HG03039 (cell line): ENCODE data around the gene IER3.

Experiments used
- ATAC-seq: cut with Tn5 transposase; IDR thresholded peaks from one replicate; pipeline ENCODE4 v1.9.1; 2021; ENCODE audit warnings: mild to moderate bottlenecking, moderate library complexity; ENCODE audit not compliant: unreplicated experiment

The IER3 gene

DNA sequence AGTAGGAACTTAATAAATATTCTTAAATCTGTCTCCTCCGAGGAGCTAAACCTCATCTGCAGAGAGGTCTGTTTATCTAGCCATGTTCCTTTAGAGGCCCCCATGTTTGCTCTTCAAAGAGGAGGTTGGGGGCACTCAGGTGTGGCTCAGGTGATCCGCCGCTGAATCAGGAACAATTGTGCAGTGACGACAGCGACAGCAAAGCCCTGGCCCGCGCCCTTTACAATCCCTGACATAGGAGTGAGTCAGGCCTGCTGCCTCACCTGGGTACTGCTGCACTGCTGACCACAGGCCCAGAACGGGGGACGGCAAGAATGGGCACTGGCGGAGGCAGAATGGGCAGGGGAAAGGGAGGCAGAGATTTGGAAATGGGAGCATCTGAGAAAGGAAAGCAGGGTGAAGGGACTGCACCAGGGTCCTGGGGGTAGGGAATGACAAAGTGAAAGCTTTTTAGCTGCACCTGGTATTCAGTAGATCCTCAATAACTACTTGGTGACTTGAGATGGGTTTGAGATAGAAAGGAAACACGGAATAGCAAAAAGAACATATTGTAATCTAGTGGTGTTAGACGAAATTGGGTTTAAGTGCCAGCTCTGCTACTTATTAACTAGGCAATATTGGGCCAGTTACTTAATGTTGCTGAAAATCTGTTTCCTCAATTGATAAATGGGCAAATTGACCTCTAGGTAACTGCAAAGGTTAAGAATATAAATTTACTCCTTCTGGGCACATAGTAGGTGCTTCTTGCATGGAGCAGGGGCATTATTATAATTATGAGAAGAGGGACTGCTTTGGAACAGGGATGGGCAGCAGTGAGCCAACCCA lies 5.4 kb upstream of the IER3 start:
- ATAC-seq: no peak

DNA sequence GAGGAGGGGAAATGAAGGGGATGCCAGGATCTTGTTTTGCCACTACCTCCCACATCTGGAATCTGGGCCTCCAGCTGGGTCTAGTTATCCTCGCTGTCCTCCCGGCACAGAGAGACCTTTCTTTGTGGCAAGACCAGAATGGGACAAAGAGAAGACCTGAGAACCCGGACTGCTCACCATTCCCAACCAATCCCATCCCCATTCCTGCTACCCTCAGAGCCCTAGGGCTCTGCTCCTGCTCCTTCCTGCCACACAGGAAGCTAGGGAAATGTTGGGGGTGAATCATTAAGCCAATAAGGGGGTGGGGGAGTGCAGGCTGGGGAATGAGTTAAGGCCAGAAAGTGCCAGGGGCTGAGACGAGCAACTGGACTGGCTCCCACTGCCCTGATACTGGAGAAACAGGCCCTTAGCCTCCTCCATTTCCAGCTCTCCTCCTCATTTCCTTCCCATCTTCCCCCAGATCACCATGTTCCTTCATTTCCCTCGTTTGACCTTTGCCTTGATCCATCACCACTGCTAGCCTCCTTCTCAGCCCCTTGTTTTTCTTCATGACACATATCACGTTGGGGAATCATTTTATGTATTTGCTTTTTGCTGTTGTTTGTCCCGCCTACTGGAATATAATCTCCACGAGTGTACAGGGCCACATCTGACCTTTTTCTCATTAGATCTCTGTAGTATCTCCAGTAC lies 4.6 kb upstream of the IER3 start:
- ATAC-seq: no peak

DNA sequence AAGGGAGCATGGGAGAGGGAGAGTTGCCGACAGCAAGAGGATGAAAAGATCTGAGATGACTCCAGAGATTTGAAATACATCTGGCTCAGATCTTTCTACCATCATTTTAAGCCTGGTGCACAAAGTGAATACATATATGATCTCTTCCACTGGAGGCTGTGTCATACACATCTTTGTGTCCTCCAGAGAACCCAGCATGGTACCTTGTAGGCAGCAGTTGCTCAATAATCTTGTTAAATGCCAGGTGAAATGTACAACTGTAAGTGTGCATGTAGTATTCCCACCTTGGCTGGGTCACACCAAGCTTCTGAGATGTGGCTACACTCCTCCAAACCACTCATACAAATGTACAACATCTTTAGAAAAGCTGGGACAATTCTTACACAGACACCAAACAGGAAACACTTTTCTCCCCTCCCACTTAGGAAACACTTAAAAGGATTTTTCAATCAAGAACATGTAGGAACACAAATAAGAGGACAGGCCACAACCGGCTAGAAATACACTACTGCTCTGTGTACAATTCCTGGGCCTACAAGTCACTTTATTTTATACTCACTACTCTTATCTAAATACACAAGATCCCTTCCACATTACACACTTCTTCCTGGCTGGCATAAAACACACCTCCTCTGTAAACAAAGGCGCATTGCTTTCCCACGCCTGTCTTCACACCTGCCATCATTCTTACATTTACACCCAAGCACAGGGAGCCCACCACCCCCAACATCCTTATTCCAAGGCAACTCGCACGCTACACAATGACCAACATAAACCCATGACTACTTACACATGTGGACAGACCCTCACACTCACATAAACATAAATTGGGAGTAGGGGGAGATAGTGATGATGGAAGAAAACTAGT lies 3.8 kb upstream of the IER3 start:
- ATAC-seq: no peak

DNA sequence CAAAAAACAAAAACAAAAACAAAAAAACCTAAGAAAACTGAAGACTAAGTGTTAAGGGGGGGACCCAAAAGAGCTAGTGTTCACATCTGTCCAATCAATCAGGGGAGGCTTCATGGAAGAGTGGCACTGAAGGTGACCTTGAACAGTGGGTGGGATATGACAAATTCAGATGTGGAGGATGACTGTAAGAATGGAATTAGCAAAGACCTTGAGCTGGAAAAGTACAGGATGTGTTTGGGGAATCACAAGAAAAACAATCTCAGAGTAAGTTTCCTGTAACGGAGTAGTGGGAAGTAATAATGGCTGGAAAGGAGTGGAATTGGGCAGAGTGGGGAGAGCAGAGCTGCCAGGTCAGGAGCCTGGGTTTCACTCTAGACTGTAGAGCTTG lies 2.9 kb upstream of the IER3 start:
- ATAC-seq: no peak

DNA sequence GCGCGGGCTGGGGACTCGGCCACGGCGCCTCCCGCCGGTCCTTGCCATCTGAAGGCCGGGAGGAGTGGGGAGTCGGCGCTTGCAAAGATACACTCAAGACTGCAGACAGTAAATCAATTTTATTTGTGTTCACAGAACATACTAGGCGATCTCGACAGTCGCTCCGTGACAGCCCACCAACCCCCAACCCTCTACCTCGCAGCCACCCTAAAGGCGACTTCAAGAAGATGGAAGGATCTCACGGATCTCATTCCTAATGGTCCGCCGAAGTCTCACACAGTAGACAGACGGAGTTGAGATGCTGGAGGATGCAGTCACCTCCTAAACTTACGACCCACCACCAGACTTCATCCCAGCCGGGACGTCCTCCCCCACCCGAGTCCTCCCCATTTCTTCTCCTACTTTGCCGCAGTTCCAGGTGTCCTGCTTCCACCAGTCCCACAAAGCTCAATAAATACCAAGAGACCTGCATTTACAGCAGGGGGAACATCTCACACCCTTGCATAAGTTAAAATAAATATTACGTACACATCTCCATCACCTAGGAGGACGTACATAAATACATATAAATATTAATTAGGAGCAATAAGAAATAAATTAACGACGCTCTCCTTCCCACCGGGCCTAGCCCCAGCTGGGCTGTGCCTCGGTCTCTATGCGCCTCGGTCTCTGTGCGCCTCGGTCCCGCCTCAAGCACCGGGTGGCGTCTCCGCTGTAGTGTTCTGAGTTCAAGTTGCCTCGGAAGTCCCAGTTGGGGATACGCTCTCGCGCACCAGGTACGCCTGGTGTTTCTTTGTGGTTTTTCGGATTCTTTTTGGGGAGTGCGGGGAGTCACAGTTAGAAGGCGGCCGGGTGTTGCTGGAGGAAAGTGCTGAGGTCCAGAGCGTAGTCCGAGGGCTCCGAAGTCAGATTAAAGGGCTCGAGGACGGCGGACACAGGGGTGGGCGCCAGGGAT lies 971 bp downstream of the IER3 start:
- ATAC-seq: no peak

DNA sequence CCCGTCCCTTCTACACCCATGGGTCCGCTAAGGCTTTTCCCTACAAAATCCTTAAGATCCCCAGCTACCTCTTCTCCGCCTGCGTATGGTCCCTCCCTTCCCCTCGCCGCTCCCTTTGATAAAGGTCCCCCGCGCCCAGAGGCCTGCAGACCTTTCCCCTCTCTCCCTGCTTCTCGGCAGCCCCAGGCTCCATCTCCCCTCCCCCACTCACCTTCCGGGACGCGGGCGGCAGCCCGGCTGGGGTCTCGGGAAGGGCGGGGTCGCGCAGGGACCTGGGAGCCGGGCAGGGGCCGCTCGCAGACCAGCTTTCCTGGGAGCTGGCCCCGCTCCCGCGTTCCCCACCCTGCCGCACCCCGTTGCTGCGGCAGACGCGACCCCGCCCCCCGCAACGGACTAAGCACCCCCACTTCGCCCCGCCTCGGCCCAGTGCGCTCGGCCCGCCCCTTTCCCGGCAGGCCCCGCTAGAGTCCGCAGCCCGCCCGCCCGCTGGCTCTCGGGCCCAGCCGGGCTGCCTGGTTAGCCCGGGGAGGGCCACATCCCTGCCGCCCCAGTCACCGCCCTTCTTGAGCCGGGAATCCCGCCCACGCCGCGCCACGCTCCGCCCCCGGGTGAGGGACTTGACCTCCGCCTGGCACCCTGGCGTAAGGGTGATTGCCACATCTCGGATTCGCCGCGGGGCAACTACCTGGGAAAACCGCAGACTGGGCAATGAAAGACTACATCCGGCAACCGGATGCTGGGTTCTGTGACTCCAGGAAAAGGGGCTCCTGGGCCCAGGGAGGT lies 1.8 kb downstream of the IER3 start, which contains the start of gene FLOT1:
FLOT1 (minus strand) TSS at position 372 of the 783 bp plus-strand sequence. CDS start 498 bp downstream, outside the sequence.
- ATAC-seq: peak; percentile 70

DNA sequence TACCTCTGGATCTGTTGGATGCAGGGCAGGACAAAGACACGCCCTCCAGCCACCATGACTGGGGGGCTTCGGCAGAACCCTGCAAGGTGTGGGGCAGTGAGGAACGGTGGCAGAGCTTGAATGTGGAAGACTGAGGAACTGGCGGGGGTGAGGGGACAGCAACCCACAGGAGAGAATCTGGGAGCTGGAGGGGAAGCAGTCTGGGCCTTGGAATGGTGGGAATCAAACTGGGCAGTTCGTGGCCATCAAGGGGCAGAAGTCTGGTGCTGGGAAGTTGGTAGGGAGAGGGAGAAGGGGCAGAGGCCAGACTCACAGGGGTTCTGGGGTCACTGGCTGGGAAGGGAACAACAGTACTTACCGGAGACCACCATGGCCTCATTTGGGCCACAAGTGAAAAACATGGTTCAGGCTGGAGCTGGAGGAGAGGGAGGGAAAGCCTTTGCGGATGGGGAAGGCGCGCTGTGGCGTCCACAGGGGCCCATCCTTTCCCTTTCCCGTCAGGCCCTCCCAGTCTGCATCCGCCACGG lies 2.5 kb downstream of the IER3 start:
- ATAC-seq: no peak

DNA sequence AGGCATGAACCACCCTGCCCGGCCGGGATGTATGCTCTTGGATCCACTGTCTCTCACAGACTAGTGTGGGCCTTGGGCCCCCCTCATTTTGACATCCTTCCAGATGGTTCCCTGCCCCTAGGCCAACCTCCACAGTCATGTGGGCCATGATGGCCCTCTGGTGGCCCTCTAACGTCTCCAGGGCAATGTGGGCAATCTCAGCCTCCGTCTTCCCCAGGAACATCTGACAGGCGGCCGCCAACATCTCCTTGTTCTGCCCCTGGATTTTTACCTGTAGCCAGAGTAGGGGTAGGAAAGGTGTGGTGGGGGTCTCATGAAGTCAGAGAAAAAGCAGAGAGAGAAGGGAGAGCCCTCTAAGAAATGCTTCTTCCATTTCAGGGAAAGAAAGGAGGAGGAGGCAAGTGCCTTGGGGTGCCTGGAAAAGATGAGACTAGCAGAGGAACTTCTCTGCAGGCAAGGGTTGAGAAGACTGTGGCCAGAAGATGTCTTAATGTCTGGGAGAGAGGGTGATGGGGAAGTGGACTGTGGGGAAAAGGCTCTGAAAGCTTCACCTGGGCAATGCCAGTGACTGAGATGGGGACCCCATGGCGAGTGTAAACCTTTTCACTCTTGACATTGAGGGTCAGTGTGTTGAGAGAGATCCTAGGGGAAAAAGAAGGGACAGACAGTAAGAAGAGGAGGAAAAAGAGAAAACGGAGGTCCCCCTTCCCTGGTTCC lies 3.1 kb downstream of the IER3 start:
- ATAC-seq: no peak

DNA sequence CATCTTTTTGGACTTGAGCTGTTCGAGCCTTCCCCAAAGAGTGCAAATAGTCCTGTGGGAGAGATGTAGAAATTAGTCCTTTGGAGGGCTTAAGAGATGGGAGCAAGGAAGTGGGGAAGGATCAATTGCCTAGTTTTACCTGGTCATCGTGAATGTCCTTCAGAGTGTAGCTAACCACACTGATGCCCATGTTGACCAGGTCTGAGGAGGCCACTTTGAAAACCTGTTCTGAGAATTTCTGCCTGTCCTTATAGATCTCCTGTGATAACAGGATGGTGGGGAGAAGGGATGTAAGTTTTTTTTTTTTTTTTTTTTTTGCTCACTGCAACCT lies 3.8 kb downstream of the IER3 start:
- no peak for ATAC-seq

DNA sequence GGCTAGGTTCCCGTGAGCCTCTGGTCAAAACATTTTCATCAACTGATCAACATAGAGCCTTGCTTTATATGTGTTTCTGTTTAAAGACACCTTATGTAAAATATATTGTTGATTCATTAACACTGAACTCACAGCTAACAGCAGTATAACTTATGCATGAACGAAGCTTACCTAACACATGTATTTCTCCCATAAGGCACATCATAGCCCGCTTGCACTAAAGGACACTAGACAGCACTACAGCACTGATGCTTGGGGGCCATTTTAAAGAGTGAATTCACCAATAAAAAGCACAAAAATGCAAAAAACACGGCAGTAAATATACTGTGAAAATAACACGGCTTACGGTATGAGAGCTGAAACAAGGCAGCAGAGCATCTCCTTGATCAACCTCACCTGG lies 5.8 kb downstream of the IER3 start:
- ATAC-seq: no peak

DNA sequence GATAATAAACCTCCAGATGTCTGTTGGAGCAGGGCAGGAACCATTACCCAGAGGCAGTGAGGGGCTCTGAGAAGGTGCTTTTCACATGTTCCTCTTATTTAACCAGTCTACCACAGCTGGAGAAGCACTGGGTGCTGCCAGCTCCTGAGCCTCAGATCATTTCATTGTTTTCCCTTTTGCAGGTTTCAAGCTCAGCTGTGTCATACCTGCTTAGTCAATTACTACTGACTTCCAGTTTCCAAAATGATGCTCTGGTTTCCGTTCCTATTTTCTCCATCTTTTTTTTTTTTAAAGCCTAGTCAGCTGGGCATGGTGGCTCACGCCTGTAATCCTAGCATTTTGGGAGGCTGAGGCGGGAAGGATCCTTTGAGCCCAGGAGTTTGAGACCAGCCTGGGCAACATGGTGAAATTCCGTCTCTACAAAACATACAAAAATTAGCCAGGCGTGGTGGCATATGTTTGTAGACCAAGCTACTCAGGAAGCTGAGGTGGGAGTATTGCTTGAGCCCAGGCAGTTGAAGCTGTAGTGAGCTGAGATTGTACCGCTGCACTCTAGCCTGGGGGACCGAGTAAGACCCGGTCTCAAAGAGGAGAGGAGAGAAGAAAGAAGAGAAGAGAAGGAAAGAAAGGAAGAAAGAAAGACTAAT lies 8.6 kb downstream of the IER3 start:
- no peak for ATAC-seq

DNA sequence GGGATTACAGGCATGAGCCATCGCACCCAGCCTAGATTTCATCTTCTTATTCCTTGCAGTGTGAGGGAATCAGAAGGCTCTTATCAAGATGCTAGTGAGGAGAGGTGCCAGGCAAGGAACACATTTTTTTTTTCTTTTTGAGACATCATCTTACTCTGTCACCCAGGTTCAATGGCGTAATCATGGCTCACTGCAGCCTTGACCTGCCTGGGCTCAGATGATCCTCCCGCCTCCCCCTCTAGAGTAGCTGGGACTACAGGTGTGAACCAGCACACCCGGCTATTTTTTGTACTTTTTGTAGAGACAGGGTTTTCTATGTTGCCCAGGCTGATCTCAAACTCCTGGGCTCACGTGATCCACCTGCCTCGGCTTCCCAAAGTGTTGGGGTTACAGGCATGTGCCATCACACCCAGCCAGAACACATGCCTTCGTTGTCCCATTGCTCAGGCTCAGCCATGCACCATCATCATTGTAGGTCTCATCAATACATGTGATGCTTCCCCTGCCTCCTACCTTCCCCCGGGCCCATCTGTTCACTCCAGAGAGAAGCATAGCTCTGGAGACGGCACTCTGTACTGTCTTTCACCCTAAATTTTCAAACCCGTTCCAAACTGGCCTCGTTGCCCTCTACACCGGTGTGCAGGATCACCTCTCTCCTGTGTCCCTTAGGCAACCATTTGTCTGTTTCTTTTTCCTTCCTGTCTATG lies 12.0 kb downstream of the IER3 start:
- ATAC-seq: no peak

DNA sequence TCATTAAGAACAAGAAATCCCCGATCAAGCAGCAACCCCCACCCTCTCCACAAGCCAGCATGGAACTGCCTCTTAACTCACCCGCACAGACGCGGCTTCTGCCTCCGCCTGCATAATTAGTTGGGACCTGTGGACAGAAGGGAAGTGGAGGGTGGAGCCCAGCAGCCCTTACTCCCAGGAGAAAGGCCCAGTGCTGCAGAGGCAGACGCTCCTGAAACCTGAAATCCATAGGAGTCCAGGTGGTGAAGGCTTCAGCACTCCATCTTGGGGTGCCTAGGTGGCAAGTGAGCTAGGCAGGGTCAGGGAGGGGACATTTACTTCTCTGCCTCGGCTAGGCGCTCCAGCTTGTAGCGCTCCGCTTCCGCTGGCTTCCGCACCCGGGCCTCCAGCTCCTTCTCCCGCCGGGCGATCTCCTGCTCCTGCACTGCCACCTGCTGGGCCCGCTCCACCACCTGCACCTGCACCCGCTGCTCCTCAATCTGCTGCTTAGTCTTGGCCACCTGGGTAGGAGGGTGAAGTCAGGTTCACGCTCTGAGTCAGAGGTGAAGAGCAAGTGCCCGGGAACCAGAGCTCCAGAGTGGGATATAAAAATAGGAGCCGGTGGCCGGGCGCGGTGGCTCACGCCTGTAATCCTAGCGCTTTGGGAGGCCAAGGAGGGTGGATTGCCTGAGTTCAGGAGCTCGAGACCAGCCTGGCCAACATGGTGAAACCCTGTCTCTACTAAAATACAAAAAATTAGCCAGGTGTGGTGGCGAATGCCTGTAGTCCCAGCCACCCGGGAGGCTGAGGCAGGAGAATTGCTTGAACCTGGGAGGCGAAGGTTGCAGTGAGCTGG lies 13.5 kb downstream of the IER3 start:
- ATAC-seq: peak; percentile 42

DNA sequence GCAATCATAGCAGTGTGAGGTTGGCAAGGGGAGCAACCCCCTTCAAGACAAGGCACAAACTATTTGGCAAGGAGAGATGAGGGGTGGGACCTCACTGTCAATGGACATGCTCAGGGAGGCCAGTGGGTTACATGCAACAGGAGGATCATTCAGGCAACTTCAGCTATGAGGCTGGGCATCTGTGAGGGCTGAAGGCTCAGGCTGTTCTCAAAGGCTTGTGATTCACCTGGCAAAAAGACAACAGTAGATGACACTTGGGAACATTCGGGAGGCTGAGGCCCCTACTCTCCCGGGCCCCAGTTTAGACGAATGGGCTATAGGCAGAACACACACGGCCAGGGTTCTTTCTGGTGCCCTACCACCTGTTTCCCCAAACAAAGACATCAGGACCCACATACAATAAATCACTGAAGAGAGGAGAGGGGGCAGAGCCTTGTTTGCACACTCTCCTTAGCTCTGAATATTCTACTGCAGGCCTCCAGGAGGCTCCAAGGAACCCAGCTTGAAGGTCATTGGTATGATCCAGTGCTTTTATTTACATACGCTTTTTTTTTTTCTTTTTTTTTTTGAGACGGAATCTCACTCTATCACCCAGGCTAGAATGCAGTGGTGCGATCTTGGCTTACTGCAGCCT lies 16.3 kb downstream of the IER3 start:
- ATAC-seq: no peak

DNA sequence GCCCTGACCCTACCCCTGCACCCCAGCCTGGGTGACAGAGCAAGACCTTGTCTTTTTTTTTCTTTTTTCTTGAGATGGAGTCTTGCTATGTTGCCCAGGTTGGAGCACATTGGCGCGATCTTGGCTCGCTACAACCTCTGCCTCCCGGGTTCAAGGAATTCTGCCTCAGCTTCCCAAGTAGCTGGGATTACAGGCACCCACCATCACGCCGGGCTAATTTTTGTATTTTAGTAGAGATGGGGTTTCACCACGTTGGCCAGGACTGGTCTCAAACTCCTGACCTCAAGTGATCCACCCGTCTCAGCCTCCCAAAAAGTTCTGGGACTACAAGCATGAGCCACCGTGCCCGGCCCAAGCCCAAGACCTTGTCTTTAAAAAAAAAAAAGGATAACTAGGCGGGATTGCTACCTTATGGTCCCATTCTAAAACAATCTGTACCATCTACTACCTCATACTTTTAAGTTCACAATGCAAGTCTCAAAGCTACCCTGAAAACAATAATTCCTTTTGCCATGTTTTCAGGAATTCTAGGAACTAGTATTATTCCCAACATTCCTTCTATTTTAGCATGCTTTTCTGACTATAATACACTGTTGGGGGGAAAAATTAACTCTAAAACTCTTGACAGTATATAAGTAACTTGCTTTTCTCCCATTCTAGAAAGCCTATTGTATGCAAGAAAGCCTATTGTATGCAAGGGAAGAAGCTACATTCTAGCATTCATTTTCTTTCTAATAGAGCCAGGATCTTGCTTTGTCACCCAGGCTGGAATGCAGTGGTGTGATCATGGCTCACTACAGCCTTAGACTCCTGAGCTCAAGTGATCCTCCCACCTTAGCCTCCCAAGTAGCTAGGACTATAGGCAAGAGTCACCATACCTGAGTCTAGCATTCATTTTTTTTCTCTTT lies 17.6 kb downstream of the IER3 start:
- ATAC-seq: no peak
